DND-41 (cell line): ENCODE results near the gene ZKSCAN3.

Experiments
- ATAC-seq: fragments of 200-7000 bp; cut with Tn5 transposase; 3 replicates; pipeline ENCODE4 v1.9.1; 2021; ENCODE audit warnings: low read depth; ENCODE audit not compliant: insufficient read depth
- DNase-seq: peaks from one replicate; pipeline ENCODE4 v3.0.0-alpha.2; 2020
- H2AFZ ChIP-seq: 2 replicates; pipeline ENCODE4 v1.6.0; 2012; ENCODE audit warnings: low read depth, low read length
- H3K27ac ChIP-seq: 2 replicates; pipeline ENCODE4 v1.5.1; 2012; ENCODE audit warnings: low read length, inconsistent platforms
- H3K27me3 ChIP-seq: fragments of 200-600 bp; sonication (generic); 2 replicates; pipeline ENCODE4 v1.6.0; 2012; ENCODE audit warnings: low read length, mild to moderate bottlenecking, inconsistent platforms; ENCODE audit not compliant: insufficient read depth, poor library complexity
- H3K36me3 ChIP-seq: 2 replicates; pipeline ENCODE4 v1.5.1; 2012; ENCODE audit warnings: low read length, inconsistent platforms; ENCODE audit not compliant: insufficient read depth
- H3K4me1 ChIP-seq: 2 replicates; pipeline ENCODE4 v1.5.1; 2012; ENCODE audit warnings: mild to moderate bottlenecking, low read length; ENCODE audit not compliant: insufficient read depth
- H3K4me2 ChIP-seq: 2 replicates; pipeline ENCODE4 v1.6.0; 2012; ENCODE audit warnings: mild to moderate bottlenecking, moderate library complexity, low read length, inconsistent platforms; ENCODE audit not compliant: insufficient read depth
- H3K4me3 ChIP-seq, 2 experiments: fragments of 200-600 bp in 1 of 2; shearing (Covaris generic) in 1 of 2; 2 replicates each; pipeline ENCODE4 v1.5.1; 2012 to 2016; ENCODE audit warnings: inconsistent platforms in 2 of 2, low read length in 2 of 2, mild to moderate bottlenecking in 2 of 2, low read depth in 1 of 2, moderate library complexity in 1 of 2
- H3K79me2 ChIP-seq: 2 replicates; pipeline ENCODE4 v1.6.0; 2012; ENCODE audit warnings: low read length, inconsistent platforms; ENCODE audit not compliant: insufficient read depth
- H3K9ac ChIP-seq: 2 replicates; pipeline ENCODE4 v1.6.0; 2012; ENCODE audit warnings: low read depth, mild to moderate bottlenecking, inconsistent platforms, low read length, moderate library complexity
- H3K9me3 ChIP-seq: 2 replicates; pipeline ENCODE4 v1.5.1; 2012; ENCODE audit warnings: low read length, moderate library complexity, mild to moderate bottlenecking, inconsistent platforms; ENCODE audit not compliant: insufficient read depth, severe bottlenecking
- H4K20me1 ChIP-seq: 2 replicates; pipeline ENCODE4 v1.6.0; 2012; ENCODE audit warnings: low read length; ENCODE audit not compliant: insufficient read depth
- EZH2 ChIP-seq: IDR thresholded peaks from 3 replicates; pipeline ENCODE4 v1.6.1; 2012; ENCODE audit warnings: borderline replicate concordance, low read depth, mild to moderate bottlenecking, moderate library complexity, low read length, inconsistent platforms; ENCODE audit not compliant: severe bottlenecking
- TF ChIP-seq, protein P1 (sequence below): IDR thresholded peaks from 2 replicates; pipeline ENCODE4 v1.5.1; 2012; ENCODE audit warnings: borderline replicate concordance, low read length, moderate library complexity, mild to moderate bottlenecking; ENCODE audit not compliant: poor library complexity, severe bottlenecking; ENCODE audit errors: extremely low read depth

ZKSCAN3 gene

GRCh38 chr6:28368522-28368921 lies 18.8 kb downstream of the ZKSCAN3 start:
- Histone ChIP-seq H3K27ac (no peak overlapping the region), H3K4me1 (no peaks in the 10 kb centered on the region), H3K9me3 (no peaks in the 10 kb centered on the region), H3K9ac (no peak overlapping the region), H3K4me3 (no peak overlapping the region), H3K27me3 (no peaks in the 10 kb centered on the region), H4K20me1 (no peaks in the 10 kb centered on the region), H3K79me2 (no peaks in the 10 kb centered on the region), H3K36me3 (peaks cover 24% of the 10 kb centered on the region), H3K4me2 (no peak overlapping the region), H2AFZ (no peak overlapping the region)
- TF ChIP-seq EZH2: no peak
- TF ChIP-seq, protein P1, sequence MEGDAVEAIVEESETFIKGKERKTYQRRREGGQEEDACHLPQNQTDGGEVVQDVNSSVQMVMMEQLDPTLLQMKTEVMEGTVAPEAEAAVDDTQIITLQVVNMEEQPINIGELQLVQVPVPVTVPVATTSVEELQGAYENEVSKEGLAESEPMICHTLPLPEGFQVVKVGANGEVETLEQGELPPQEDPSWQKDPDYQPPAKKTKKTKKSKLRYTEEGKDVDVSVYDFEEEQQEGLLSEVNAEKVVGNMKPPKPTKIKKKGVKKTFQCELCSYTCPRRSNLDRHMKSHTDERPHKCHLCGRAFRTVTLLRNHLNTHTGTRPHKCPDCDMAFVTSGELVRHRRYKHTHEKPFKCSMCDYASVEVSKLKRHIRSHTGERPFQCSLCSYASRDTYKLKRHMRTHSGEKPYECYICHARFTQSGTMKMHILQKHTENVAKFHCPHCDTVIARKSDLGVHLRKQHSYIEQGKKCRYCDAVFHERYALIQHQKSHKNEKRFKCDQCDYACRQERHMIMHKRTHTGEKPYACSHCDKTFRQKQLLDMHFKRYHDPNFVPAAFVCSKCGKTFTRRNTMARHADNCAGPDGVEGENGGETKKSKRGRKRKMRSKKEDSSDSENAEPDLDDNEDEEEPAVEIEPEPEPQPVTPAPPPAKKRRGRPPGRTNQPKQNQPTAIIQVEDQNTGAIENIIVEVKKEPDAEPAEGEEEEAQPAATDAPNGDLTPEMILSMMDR: no peak
- ATAC-seq: no peak
- no peak for DNase-seq

DNA sequence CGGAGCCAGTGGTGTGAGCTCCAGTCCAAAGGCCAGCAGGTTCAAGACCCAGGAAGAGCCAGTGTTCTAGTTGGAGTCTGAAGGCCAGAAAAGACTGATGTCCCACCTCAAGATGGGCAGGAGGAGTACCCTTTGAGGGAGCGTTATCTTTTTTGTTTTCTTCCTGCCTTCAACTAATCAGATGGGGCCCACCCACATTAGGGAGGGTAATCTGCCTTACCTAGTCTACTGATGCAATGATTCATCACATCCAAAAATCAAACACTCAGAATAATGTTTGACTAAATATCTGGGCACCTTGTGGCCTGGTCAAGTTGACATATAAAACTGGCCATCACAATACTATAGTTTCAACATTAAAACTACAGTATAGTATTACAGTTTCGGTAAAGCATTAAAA lies 19.7 kb downstream of the ZKSCAN3 start:
- ATAC-seq (no peak), DNase-seq (no peak)
- Histone ChIP-seq H3K27me3 (no peaks in the 10 kb centered on the region), H4K20me1 (no peaks in the 10 kb centered on the region), H3K36me3 (peaks cover 17% of the 10 kb centered on the region; the same call in 1 of the 2 replicates), H3K27ac (no peak overlapping the region), H3K4me3 (no peak overlapping the region), H2AFZ (no peak overlapping the region), H3K4me1 (no peaks in the 10 kb centered on the region), H3K9ac (no peak overlapping the region), H3K9me3 (no peaks in the 10 kb centered on the region), H3K4me2 (no peak overlapping the region), H3K79me2 (no peaks in the 10 kb centered on the region)
- TF ChIP-seq, protein P1: no peak
- no peak for TF ChIP-seq EZH2

DNA sequence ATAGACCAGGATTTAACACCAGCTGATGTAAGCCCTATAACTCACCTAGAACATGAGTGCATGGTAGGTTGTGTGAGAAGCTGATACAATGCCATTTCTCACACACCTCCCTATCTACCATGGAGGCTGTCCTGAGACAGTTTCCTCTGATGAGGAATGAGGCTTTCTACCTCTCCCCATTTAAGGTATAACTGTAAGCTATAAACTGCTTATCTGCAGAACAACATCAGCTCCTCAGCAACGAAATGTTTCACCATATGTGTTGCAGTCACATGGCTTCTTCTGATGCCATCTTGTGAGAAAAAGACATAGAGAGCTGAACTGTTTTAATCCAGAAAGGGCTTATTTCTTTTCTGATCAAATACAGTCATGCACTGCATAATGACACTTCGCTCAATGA lies 20.7 kb downstream of the ZKSCAN3 start:
- TF ChIP-seq EZH2: no peak
- TF ChIP-seq, protein P1: no peak
- Histone ChIP-seq H3K9ac (no peak overlapping the region), H4K20me1 (no peaks in the 10 kb centered on the region), H3K4me2 (no peak overlapping the region), H3K4me3 (no peak overlapping the region), H3K9me3 (no peaks in the 10 kb centered on the region), H3K79me2 (no peaks in the 10 kb centered on the region), H3K36me3 (peaks cover 14% of the 10 kb centered on the region; the same call in 1 of the 2 replicates), H3K27ac (no peak overlapping the region), H3K27me3 (no peaks in the 10 kb centered on the region), H2AFZ (no peak overlapping the region), H3K4me1 (no peaks in the 10 kb centered on the region)
- ATAC-seq (no peak), DNase-seq (no peak)

DNA sequence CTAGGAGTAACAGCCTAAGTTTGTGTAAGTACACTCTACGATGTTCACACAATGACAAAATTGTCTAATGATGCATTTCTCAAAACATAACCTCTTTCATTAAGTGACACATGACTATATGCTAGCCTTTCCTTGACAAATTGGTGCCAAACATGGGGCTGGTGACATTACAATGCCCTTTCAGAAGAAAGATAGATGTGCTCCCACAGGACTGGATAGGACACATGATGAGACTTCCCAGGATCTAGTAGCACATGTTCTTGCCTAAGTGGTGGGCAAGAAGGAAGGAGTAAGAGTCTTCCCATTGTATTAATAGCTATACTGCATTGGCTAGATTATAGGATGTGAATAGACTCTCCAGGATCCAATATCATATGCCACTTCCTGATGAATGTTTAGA lies 21.5 kb downstream of the ZKSCAN3 start:
- no peak for DNase-seq
- TF ChIP-seq, protein P1: no peak
- TF ChIP-seq EZH2: no peak
- Histone ChIP-seq H3K9me3 (no peaks in the 10 kb centered on the region), H3K36me3 (peaks cover 12% of the 10 kb centered on the region), H3K79me2 (no peaks in the 10 kb centered on the region), H3K4me1 (no peaks in the 10 kb centered on the region), H3K4me3 (no peak overlapping the region), H3K27me3 (no peaks in the 10 kb centered on the region), H3K4me2 (no peak overlapping the region), H2AFZ (no peak overlapping the region), H4K20me1 (no peaks in the 10 kb centered on the region), H3K9ac (no peak overlapping the region), H3K27ac (no peak overlapping the region)
- no peak for ATAC-seq
